Keratinocyte (primary cell): ENCODE data around the gene FGFR3. TPM values are rescaled to one million over a fixed set of nuclear protein-coding genes. Genes with fewer than 3 reads are reported as not detected.

ENCODE experiments used
- DNase-seq: peaks from one replicate; pipeline ENCODE4 v3.0.0-alpha.2; 2011; ENCODE audit warnings: low read depth, missing footprints, low spot score
- FAIRE-seq: peaks from 2 replicates; lab custom pipeline; 2011; peaks lifted over from hg19 to GRCh38; lab: Jason Lieb, UNC
- H2AFZ ChIP-seq: 2 replicates; pipeline ENCODE4 v1.6.0; 2012; ENCODE audit warnings: low read length, control low read depth, inconsistent platforms; ENCODE audit not compliant: control insufficient read depth
- H3K27ac ChIP-seq: 2 replicates; pipeline ENCODE4 v1.5.1; 2011; ENCODE audit warnings: low read length; ENCODE audit not compliant: control insufficient read depth, insufficient read depth
- H3K27me3 ChIP-seq: 3 replicates; pipeline ENCODE4 v1.6.0; 2011; ENCODE audit warnings: low read length; ENCODE audit not compliant: control insufficient read depth, insufficient read depth; ENCODE audit errors: extremely low read depth
- H3K36me3 ChIP-seq, 2 experiments: 2 replicates in 1 of 2; 3 replicates in 1 of 2; pipeline ENCODE4 v1.5.1; 2011; ENCODE audit warnings: low read length in 2 of 2, mild to moderate bottlenecking in 1 of 2; ENCODE audit not compliant: control insufficient read depth in 2 of 2, insufficient read depth in 2 of 2; ENCODE audit errors: extremely low read depth in 1 of 2
- H3K4me1 ChIP-seq: 3 replicates; pipeline ENCODE4 v1.5.1; 2011; ENCODE audit warnings: low read length; ENCODE audit not compliant: control insufficient read depth, insufficient read depth; ENCODE audit errors: extremely low read depth
- H3K4me2 ChIP-seq: 3 replicates; pipeline ENCODE4 v1.6.0; 2011; ENCODE audit warnings: low read depth, low read length; ENCODE audit not compliant: control insufficient read depth, insufficient read depth; ENCODE audit errors: extremely low read depth
- H3K4me3 ChIP-seq, 3 experiments: fragments of 200-600 bp in 1 of 3; sonication (generic) in 1 of 3; 2 replicates in 2 of 3; 3 replicates in 1 of 3; pipeline ENCODE4 v1.5.1; 2011 to 2016; ENCODE audit warnings: low read length in 3 of 3, mild to moderate bottlenecking in 3 of 3, control low read depth in 2 of 3, inconsistent platforms in 1 of 3, low read depth in 1 of 3, mixed read lengths in 1 of 3, mixed run types in 1 of 3, moderate library complexity in 1 of 3; ENCODE audit not compliant: control insufficient read depth in 2 of 3, insufficient read depth in 2 of 3; ENCODE audit errors: extremely low read depth in 1 of 3
- H3K79me2 ChIP-seq: 2 replicates; pipeline ENCODE4 v1.6.0; 2012; ENCODE audit warnings: low read length; ENCODE audit not compliant: control insufficient read depth, insufficient read depth
- H3K9ac ChIP-seq: 3 replicates; pipeline ENCODE4 v1.6.0; 2011; ENCODE audit warnings: low read length; ENCODE audit not compliant: control insufficient read depth, insufficient read depth; ENCODE audit errors: extremely low read depth
- H3K9me1 ChIP-seq: 3 replicates; pipeline ENCODE4 v1.6.0; 2011; ENCODE audit warnings: low read length; ENCODE audit not compliant: control insufficient read depth, insufficient read depth; ENCODE audit errors: extremely low read depth
- H3K9me3 ChIP-seq: 2 replicates; pipeline ENCODE4 v1.5.1; 2012; ENCODE audit warnings: low read depth, low read length; ENCODE audit not compliant: control insufficient read depth
- H4K20me1 ChIP-seq: 3 replicates; pipeline ENCODE4 v1.6.0; 2011; ENCODE audit warnings: low read length; ENCODE audit not compliant: control insufficient read depth, insufficient read depth; ENCODE audit errors: extremely low read depth
- EZH2 ChIP-seq: IDR thresholded peaks from one replicate; pipeline ENCODE4 v1.6.1; 2012; ENCODE audit warnings: inconsistent platforms, mild to moderate bottlenecking, low read length, moderate library complexity
- dilution Hi-C: fragments of 300-500 bp; cut with MboI; formaldehyde crosslinking; loops from one replicate; pipeline ENCODE4 v1.7.0; 2020; ENCODE audit warnings: low sequenced_read_pairs; ENCODE audit not compliant: extremely low pct_ligation_motif_present
- polyA plus RNA-seq, 5 experiments: library from polyadenylated mRNA; depleted of rRNA in 3 of 5; stranded (reverse) in 3 of 5; stranded (forward) in 1 of 5; unstranded in 1 of 5; fragments of >200 nt; gene quantifications; 1 replicate in 1 of 5; 2 replicates in 3 of 5; 3 replicates in 1 of 5; pipeline versions ENCODE4 v1.2.1 to v1.2.3, GENCODE V29; 2011 to 2012; ENCODE audit warnings: missing spikeins in 2 of 5, low read depth in 1 of 5, low replicate concordance in 1 of 5
- TF ChIP-seq, protein P1 (sequence below), 3 experiments: IDR thresholded peaks in 1 of 3; conservative IDR thresholded peaks in 1 of 3; optimal IDR thresholded peaks in 1 of 3; 2 replicates in 2 of 3; 3 replicates in 1 of 3; pipeline versions ENCODE3 to v1.5.1; 2011; ENCODE audit warnings: low read length in 3 of 3, mild to moderate bottlenecking in 3 of 3, moderate library complexity in 2 of 3, control low read depth in 1 of 3, inconsistent platforms in 1 of 3; ENCODE audit not compliant: insufficient read depth in 2 of 3; ENCODE audit errors: extremely low read depth in 1 of 3

The FGFR3 gene
- polyA plus RNA-seq, 1 donor (not counting 4 experiments of a cell fraction or from before 2014, with no cell fraction given): 45.2 TPM

GRCh38 chr4:1772853-1773538 is 20.1 kb upstream of the FGFR3 start:
- Histone ChIP-seq H3K9me1 (no peaks in the 10 kb centered on the region), H3K9ac (no peak overlapping the region), H3K79me2 (no peaks in the 10 kb centered on the region), H4K20me1 (no peaks in the 10 kb centered on the region), H3K27me3 (no peaks in the 10 kb centered on the region), H3K4me2 (peak overlapping the region; percentile 8), H3K36me3 (no peaks in the 10 kb centered on the region), H3K4me1 (peaks cover 57% of the 10 kb centered on the region), H3K4me3 (no peak overlapping the region), H3K27ac (no peak overlapping the region), H3K9me3 (no peaks in the 10 kb centered on the region), H2AFZ (no peak overlapping the region)
- DNase-seq (no peak), FAIRE-seq (no peak)
- dilution Hi-C loops: no loop called here
- TF ChIP-seq, protein P1, sequence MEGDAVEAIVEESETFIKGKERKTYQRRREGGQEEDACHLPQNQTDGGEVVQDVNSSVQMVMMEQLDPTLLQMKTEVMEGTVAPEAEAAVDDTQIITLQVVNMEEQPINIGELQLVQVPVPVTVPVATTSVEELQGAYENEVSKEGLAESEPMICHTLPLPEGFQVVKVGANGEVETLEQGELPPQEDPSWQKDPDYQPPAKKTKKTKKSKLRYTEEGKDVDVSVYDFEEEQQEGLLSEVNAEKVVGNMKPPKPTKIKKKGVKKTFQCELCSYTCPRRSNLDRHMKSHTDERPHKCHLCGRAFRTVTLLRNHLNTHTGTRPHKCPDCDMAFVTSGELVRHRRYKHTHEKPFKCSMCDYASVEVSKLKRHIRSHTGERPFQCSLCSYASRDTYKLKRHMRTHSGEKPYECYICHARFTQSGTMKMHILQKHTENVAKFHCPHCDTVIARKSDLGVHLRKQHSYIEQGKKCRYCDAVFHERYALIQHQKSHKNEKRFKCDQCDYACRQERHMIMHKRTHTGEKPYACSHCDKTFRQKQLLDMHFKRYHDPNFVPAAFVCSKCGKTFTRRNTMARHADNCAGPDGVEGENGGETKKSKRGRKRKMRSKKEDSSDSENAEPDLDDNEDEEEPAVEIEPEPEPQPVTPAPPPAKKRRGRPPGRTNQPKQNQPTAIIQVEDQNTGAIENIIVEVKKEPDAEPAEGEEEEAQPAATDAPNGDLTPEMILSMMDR (optimal IDR thresholded peaks at IDR 0.05 in 1 of 3, IDR thresholded peaks at IDR 0.05 in 1 of 3, conservative IDR thresholded peaks at IDR 0.05 in 1 of 3; ENCODE audit: extremely low read depth in 1 of 3, insufficient read depth in 2 of 3, low read length in 3 of 3): no peak
- TF ChIP-seq EZH2: no peak

- Histone ChIP-seq H3K79me2 (no peaks in the 10 kb centered on the region), H3K27me3 (no peaks in the 10 kb centered on the region), H3K4me1 (peaks cover 51% of the 10 kb centered on the region), H3K4me3 (no peak overlapping the region), H2AFZ (no peak overlapping the region), H3K27ac (no peak overlapping the region), H3K9ac (no peak overlapping the region), H4K20me1 (no peaks in the 10 kb centered on the region), H3K4me2 (no peak overlapping the region), H3K9me1 (no peaks in the 10 kb centered on the region), H3K36me3 (no peaks in the 10 kb centered on the region), H3K9me3 (no peaks in the 10 kb centered on the region)
- DNase-seq (no peak), FAIRE-seq (no peak)
- dilution Hi-C loops: no loop called here
- TF ChIP-seq, protein P1 (optimal IDR thresholded peaks at IDR 0.05 in 1 of 3, IDR thresholded peaks at IDR 0.05 in 1 of 3, conservative IDR thresholded peaks at IDR 0.05 in 1 of 3; ENCODE audit: extremely low read depth in 1 of 3, insufficient read depth in 2 of 3, low read length in 3 of 3): no peak
- no peak for TF ChIP-seq EZH2
These were observed 19.3 kb upstream of the FGFR3 start for GRCh38 chr4:1773754-1774153.
